K562 (cell line): ENCODE data around the gene ZNF584. TPM values are rescaled to one million over a fixed set of nuclear protein-coding genes. Genes with fewer than 3 reads are reported as not detected.
A peak's percentile ranks its signal among the peaks of the same experiment; 100 is the strongest.

Source experiments
- ATF7 ChIP-seq: fragments of 450-650 bp; IDR thresholded peaks from 2 replicates; pipeline ENCODE4 v1.7.1; 2014; ENCODE audit warnings: mild to moderate bottlenecking, moderate library complexity
- MGA ChIP-seq: fragments of 450-650 bp; IDR thresholded peaks from 2 replicates; pipeline ENCODE4 v1.6.1; 2016; ENCODE audit warnings: mild to moderate bottlenecking, moderate library complexity
- NFYB ChIP-seq: IDR thresholded peaks from 2 replicates; pipeline ENCODE4 v1.6.1; 2011; ENCODE audit warnings: mild to moderate bottlenecking, moderate library complexity; ENCODE audit not compliant: insufficient read length; ENCODE audit errors: extremely low read depth
- SRSF1 ChIP-seq: fragments of 200-400 bp; formaldehyde crosslinking; IDR thresholded peaks from 2 replicates; pipeline ENCODE4 v1.6.1; 2017; ENCODE audit warnings: mild to moderate bottlenecking, low read depth, low read length, moderate library complexity
- SRSF9 ChIP-seq: fragments of 200-400 bp; formaldehyde crosslinking; IDR thresholded peaks from 2 replicates; pipeline ENCODE4 v1.6.1; 2017; ENCODE audit warnings: low read depth, low read length, borderline replicate concordance
- ZNF224 ChIP-seq: sonication (generic); formaldehyde crosslinking; IDR thresholded peaks from 2 replicates; pipeline ENCODE4 v1.8.0; 2022; ENCODE audit warnings: mild to moderate bottlenecking, missing genetic modification reagents
- ZNF239 ChIP-seq: fragments of 250-450 bp; sonication (Bioruptor Pico); IDR thresholded peaks from 2 replicates; pipeline ENCODE4 v1.4.0; 2020; ENCODE audit warnings: mild to moderate bottlenecking
- ZNF274 ChIP-seq: IDR thresholded peaks from 2 replicates; pipeline ENCODE4 v1.6.1; 2011; ENCODE audit warnings: low read depth, mild to moderate bottlenecking, low read length, moderate library complexity, borderline replicate concordance
- polyA plus RNA-seq, 8 experiments: library from polyadenylated mRNA; depleted of rRNA in 4 of 8; stranded (reverse) in 5 of 8; unstranded in 3 of 8; fragments of >200 nt; fragmentation: Nextera tagmentation in 2 of 8; fragmentation: Illumina TruSeq in 1 of 8; extraction: Ambion mirVana in 2 of 8; extraction: Trizol in 1 of 8; gene quantifications; 2 replicates each; pipeline versions ENCODE4 v1.2.1 to v1.2.3, GENCODE V29; 2011 to 2014; ENCODE audit warnings: inconsistent platforms in 1 of 8, missing spikeins in 1 of 8
- total RNA-seq, 7 experiments: library from RNA; depleted of rRNA in 6 of 7; stranded (reverse); fragments of >200 nt in 6 of 7; fragmentation: Illumina TruSeq in 2 of 7; extraction: Trizol in 2 of 7; gene quantifications; 2 replicates each; pipeline versions ENCODE4 v1.2.1 to v1.2.3, GENCODE V29; 2011 to 2021; ENCODE audit warnings: low replicate concordance in 1 of 7
- TF ChIP-seq, protein P1 (sequence below), 3 experiments: IDR thresholded peaks in 2 of 3; conservative IDR thresholded peaks in 1 of 3; 2 replicates each; pipeline ENCODE4 v1.5.1; 2011 to 2012; ENCODE audit warnings: low read length in 3 of 3, mild to moderate bottlenecking in 3 of 3, control low read depth in 2 of 3, improper control_type of control experiment in 1 of 3, inconsistent platforms in 1 of 3, low read depth in 1 of 3, mixed read lengths in 1 of 3, moderate library complexity in 1 of 3; ENCODE audit not compliant: insufficient read depth in 2 of 3
- TF ChIP-seq, protein P2 (sequence below): sonication (generic); formaldehyde crosslinking; IDR thresholded peaks from 2 replicates; pipeline ENCODE4 v1.8.0; 2022; ENCODE audit warnings: mild to moderate bottlenecking, low read depth, missing genetic modification reagents

Gene ZNF584
- total and polyA plus RNA-seq, 9 of the 15 experiments (the other 6 are each of a cell fraction or from before 2014, with no cell fraction given) = 5.8 to 43.4 (median 24.6) TPM

DNA sequence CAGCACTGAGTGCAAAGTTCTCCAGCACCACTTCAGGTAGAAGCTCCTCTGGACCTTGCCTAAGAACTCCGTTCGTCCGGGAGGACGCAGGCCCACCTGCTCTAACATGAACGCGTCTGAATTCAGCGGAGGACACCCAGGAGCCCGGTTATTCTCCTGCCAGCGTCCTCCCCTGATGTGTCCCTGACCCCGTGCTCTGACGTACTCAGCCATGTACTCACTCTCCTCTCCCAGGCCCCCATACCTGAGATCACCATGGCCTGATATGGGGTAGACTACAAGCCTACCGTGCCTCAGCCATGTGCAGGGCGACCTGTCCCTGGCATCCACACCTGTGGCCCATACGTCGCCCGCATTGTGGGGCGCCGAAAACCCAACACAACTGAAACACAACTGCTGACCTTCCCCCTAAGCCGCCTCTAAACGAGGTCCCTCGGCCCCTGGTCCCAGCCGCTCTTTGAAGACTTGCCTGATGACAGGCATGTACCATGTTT lies 744 bp upstream of the ZNF584 start (continued):
- TF ChIP-seq MGA (peak; percentile 72), SRSF9 (no peak), ATF7 (no peak), ZNF274 (no peak), ZNF239 (CRISPR knock-in tag) (no peak), SRSF1 (no peak), ZNF224 (CRISPR knock-in tag) (no peak), NFYB (no peak)
- TF ChIP-seq, protein P1, sequence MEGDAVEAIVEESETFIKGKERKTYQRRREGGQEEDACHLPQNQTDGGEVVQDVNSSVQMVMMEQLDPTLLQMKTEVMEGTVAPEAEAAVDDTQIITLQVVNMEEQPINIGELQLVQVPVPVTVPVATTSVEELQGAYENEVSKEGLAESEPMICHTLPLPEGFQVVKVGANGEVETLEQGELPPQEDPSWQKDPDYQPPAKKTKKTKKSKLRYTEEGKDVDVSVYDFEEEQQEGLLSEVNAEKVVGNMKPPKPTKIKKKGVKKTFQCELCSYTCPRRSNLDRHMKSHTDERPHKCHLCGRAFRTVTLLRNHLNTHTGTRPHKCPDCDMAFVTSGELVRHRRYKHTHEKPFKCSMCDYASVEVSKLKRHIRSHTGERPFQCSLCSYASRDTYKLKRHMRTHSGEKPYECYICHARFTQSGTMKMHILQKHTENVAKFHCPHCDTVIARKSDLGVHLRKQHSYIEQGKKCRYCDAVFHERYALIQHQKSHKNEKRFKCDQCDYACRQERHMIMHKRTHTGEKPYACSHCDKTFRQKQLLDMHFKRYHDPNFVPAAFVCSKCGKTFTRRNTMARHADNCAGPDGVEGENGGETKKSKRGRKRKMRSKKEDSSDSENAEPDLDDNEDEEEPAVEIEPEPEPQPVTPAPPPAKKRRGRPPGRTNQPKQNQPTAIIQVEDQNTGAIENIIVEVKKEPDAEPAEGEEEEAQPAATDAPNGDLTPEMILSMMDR (IDR thresholded peaks at IDR 0.05 in 2 of 3, conservative IDR thresholded peaks at IDR 0.05 in 1 of 3; ENCODE audit: insufficient read depth in 2 of 3, low read depth in 1 of 3, low read length in 3 of 3) = no peak
- TF ChIP-seq, protein P2, sequence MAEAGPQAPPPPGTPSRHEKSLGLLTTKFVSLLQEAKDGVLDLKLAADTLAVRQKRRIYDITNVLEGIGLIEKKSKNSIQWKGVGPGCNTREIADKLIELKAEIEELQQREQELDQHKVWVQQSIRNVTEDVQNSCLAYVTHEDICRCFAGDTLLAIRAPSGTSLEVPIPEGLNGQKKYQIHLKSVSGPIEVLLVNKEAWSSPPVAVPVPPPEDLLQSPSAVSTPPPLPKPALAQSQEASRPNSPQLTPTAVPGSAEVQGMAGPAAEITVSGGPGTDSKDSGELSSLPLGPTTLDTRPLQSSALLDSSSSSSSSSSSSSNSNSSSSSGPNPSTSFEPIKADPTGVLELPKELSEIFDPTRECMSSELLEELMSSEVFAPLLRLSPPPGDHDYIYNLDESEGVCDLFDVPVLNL (CRISPR knock-in tag) = no peak
